H9 (cell line): ENCODE measurements around the gene DPH1. TPM values are rescaled to one million over a fixed set of nuclear protein-coding genes. Genes with fewer than 3 reads are reported as not detected.
A peak's percentile ranks its signal among the peaks of the same experiment; 100 is the strongest.

Source experiments
- DNase-seq: peaks from one replicate; pipeline ENCODE4 v3.0.0-alpha.2; 2017
- H2AFZ ChIP-seq: one replicate; pipeline ENCODE4 v1.6.1; 2013; ENCODE audit warnings: mild to moderate bottlenecking, low read length, control low read depth, moderate library complexity
- H2AK5ac ChIP-seq: 2 replicates; pipeline ENCODE4 v1.6.1; 2013; ENCODE audit warnings: low read length, control low read depth, mixed read lengths; ENCODE audit not compliant: insufficient read length
- H2BK120ac ChIP-seq: one replicate; pipeline ENCODE4 v1.6.1; 2013; ENCODE audit warnings: low read depth, mild to moderate bottlenecking, low read length, control low read depth, inconsistent platforms; ENCODE audit not compliant: poor library complexity, severe bottlenecking
- H2BK12ac ChIP-seq: 2 replicates; pipeline ENCODE4 v1.6.1; 2013; ENCODE audit warnings: low read length, control low read depth, mixed read lengths, low read depth; ENCODE audit not compliant: insufficient read length
- H2BK15ac ChIP-seq: 2 replicates; pipeline ENCODE4 v1.6.1; 2013; ENCODE audit warnings: low read depth, low read length, control low read depth
- H2BK20ac ChIP-seq: one replicate; pipeline ENCODE4 v1.6.1; 2013; ENCODE audit warnings: low read depth, mild to moderate bottlenecking, low read length, control low read depth, inconsistent platforms; ENCODE audit not compliant: poor library complexity, severe bottlenecking
- H2BK5ac ChIP-seq: 2 replicates; pipeline ENCODE4 v1.6.1; 2013; ENCODE audit warnings: low read length, control low read depth, mixed read lengths; ENCODE audit not compliant: insufficient read length
- H3K14ac ChIP-seq: 2 replicates; pipeline ENCODE4 v1.6.1; 2013; ENCODE audit warnings: low read length, control low read depth; ENCODE audit not compliant: insufficient read depth
- H3K18ac ChIP-seq: 2 replicates; pipeline ENCODE4 v1.6.1; 2013; ENCODE audit warnings: low read depth, mild to moderate bottlenecking, mixed read lengths, low read length, control low read depth; ENCODE audit not compliant: insufficient read length
- H3K23ac ChIP-seq: 2 replicates; pipeline ENCODE4 v1.6.1; 2013; ENCODE audit warnings: low read length, control low read depth, mixed read lengths, low read depth; ENCODE audit not compliant: insufficient read length
- H3K23me2 ChIP-seq: 2 replicates; pipeline ENCODE4 v1.6.1; 2013; ENCODE audit warnings: low read depth, mild to moderate bottlenecking, mixed read lengths, low read length, control low read depth; ENCODE audit not compliant: insufficient read length, poor library complexity, severe bottlenecking
- H3K27ac ChIP-seq: 2 replicates; pipeline ENCODE4 v1.5.1; 2013; ENCODE audit warnings: low read length, control low read depth, mixed read lengths, low read depth; ENCODE audit not compliant: insufficient read length
- H3K27me3 ChIP-seq: 2 replicates; pipeline ENCODE4 v1.6.1; 2013; ENCODE audit warnings: low read length, control low read depth, inconsistent platforms; ENCODE audit not compliant: insufficient read depth
- H3K4ac ChIP-seq: 2 replicates; pipeline ENCODE4 v1.6.1; 2013; ENCODE audit warnings: low read depth, mild to moderate bottlenecking, control low read depth, inconsistent platforms, low read length, moderate library complexity
- H3K4me1 ChIP-seq: 2 replicates; pipeline ENCODE4 v1.6.1; 2013; ENCODE audit warnings: low read length, control low read depth, inconsistent platforms; ENCODE audit not compliant: insufficient read depth
- H3K4me2 ChIP-seq: 2 replicates; pipeline ENCODE4 v1.6.1; 2013; ENCODE audit warnings: low read length, control low read depth, mixed read lengths; ENCODE audit not compliant: insufficient read length, insufficient read depth
- H3K56ac ChIP-seq: 2 replicates; pipeline ENCODE4 v1.6.1; 2013; ENCODE audit warnings: low read depth, mild to moderate bottlenecking, mixed read lengths, low read length, control low read depth; ENCODE audit not compliant: insufficient read length
- H3K79me1 ChIP-seq: 2 replicates; pipeline ENCODE4 v1.6.1; 2013; ENCODE audit warnings: low read depth, mild to moderate bottlenecking, moderate library complexity, low read length, control low read depth, inconsistent platforms; ENCODE audit not compliant: insufficient read depth, poor library complexity, severe bottlenecking
- H3K79me2 ChIP-seq: 2 replicates; pipeline ENCODE4 v1.6.1; 2013; ENCODE audit warnings: low read length, control low read depth, inconsistent platforms; ENCODE audit not compliant: insufficient read depth
- H3K9ac ChIP-seq: 2 replicates; pipeline ENCODE4 v1.6.1; 2013; ENCODE audit warnings: low read length, control low read depth, mixed read lengths; ENCODE audit not compliant: insufficient read length; ENCODE audit errors: extremely low read depth
- H3K9me3 ChIP-seq: one replicate; pipeline ENCODE4 v1.6.1; 2013; ENCODE audit warnings: low read depth, low read length, inconsistent platforms; ENCODE audit not compliant: control insufficient read depth
- H3T11ph ChIP-seq: one replicate; pipeline ENCODE4 v1.6.1; 2013; ENCODE audit warnings: mild to moderate bottlenecking, low read length, control low read depth, inconsistent platforms
- H4K20me1 ChIP-seq: one replicate; pipeline ENCODE4 v1.6.1; 2013; ENCODE audit not compliant: control insufficient read depth, insufficient read length, insufficient read depth
- H4K5ac ChIP-seq: 2 replicates; pipeline ENCODE4 v1.6.1; 2013; ENCODE audit warnings: low read depth, mild to moderate bottlenecking, mixed read lengths, low read length, control low read depth; ENCODE audit not compliant: insufficient read length
- H4K8ac ChIP-seq: replicated peaks from 2 replicates; pipeline ENCODE4 v1.6.1; 2013; ENCODE audit warnings: low read length, control low read depth, mixed read lengths, low read depth; ENCODE audit not compliant: insufficient read length
- H4K91ac ChIP-seq: 2 replicates; pipeline ENCODE4 v1.6.1; 2013; ENCODE audit warnings: low read depth, mild to moderate bottlenecking, moderate library complexity, mixed read lengths, low read length, control low read depth; ENCODE audit not compliant: insufficient read length
- H3K27ac Mint-ChIP-seq, 3 experiments: 2 replicates in 2 of 3; 3 replicates in 1 of 3; pipeline ENCODE4 v1.8.0; 2020 to 2021; ENCODE audit warnings: mixed read lengths in 3 of 3, mild to moderate bottlenecking in 1 of 3, moderate library complexity in 1 of 3
- H3K27me3 Mint-ChIP-seq: 2 replicates; pipeline ENCODE4 v1.8.0; 2021; ENCODE audit warnings: low read depth, mild to moderate bottlenecking, moderate library complexity, mixed read lengths
- H3K36me3 Mint-ChIP-seq, 3 experiments: 2 replicates in 2 of 3; 3 replicates in 1 of 3; pipeline ENCODE4 v1.8.0; 2020 to 2021; ENCODE audit warnings: low read depth in 3 of 3, mixed read lengths in 3 of 3; ENCODE audit not compliant: insufficient read depth in 1 of 3
- H3K4me1 Mint-ChIP-seq, 2 experiments: 2 replicates each; pipeline ENCODE4 v1.8.0; 2020; ENCODE audit warnings: mixed read lengths in 2 of 2
- H3K4me3 Mint-ChIP-seq, 2 experiments: 2 replicates in 1 of 2; 3 replicates in 1 of 2; pipeline ENCODE4 v1.8.0; 2020 to 2021; ENCODE audit warnings: mild to moderate bottlenecking in 2 of 2, mixed read lengths in 2 of 2, moderate library complexity in 1 of 2
- H3K9me3 Mint-ChIP-seq, 2 experiments: 2 replicates in 1 of 2; 3 replicates in 1 of 2; pipeline ENCODE4 v1.8.0; 2020; ENCODE audit warnings: mild to moderate bottlenecking in 2 of 2, mixed read lengths in 2 of 2, moderate library complexity in 1 of 2
- CTCF ChIP-seq: fragments of 200-600 bp; sonication (generic); conservative IDR thresholded peaks from 3 replicates; pipeline ENCODE4 v1.8.0; 2021; ENCODE audit warnings: antibody characterized with exemption, mild to moderate bottlenecking
- WGBS: extraction: QIAGEN DNeasy Blood & Tissue Kit; methylation state at CpG from one replicate; pipeline ENCODE4 v1.1.7; 2013; ENCODE audit warnings: missing lambda C conversion rate, low lambda C conversion rate, mixed read lengths; ENCODE audit not compliant: insufficient read length; ENCODE audit errors: extremely low coverage; 5-methylcytosine and 5-hydroxymethylcytosine counted together
- total RNA-seq: library from RNA; stranded (reverse); gene quantifications from 2 replicates; pipeline ENCODE4 v1.2.1, GENCODE V29; 2021

The DPH1 gene
- total RNA-seq, 1 experiment from 2014 or later: 27.5 TPM

DNA sequence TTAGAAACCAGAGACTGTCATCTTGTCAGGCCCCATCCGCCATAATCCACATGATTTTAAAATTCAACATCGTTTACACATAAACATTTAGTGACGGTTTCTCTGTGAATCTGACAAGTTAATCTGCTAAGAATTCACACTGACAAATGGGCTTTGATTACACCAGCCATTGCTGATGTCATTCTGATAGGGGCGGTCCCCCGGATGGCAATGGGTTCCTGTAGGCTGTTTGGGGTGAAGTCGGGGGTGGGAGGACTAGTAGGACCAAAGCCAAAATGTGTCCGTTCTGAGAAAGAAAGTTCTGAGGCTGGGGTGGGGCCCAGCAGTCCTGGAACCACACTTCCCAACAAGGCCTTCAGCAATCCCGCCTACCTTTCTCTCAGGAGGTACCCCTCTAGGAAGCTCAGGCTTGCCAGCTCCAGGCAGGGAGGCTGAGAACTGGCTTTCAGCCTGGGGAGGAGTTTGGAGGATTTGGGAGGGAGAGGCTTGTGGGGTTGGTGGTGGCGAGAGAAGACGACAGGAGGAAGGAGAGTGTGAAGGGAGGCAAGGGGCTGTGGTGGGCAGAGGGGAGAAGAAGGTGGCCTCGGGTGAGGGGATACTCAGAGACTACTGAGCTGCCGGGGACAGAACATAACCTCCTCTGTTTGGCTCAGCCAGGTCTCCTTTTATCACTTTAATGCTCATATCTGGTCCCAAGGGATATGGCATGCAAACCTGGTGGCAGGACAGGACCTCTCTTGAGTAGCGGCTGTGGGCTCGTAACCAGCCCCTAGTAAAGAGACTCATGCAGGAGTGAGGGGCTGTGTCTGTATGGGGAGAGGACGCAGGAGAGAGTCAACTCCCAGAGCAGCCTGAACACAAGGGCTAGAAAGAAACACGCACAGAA is 33.6 kb downstream of the DPH1 start:
- Mint-ChIP-seq H3K4me3 (no peak overlapping the region), H3K9me3 (no peaks in the 10 kb centered on the region), H3K27ac (peak overlapping the region in 1 of 3 experiments; percentile 14; a peak in 1 of 7 replicates), H3K27me3 (peaks cover 23% of the 10 kb centered on the region), H3K36me3 (peaks cover under 1 to 41% (median 23%) of the 10 kb centered on the region in 3 experiments), H3K4me1 (peaks cover 38 to 55% of the 10 kb centered on the region in 2 experiments)
- H2BK5ac ChIP-seq: no peak overlapping the region
- no peak overlapping the region for H3K14ac ChIP-seq
- H4K20me1 ChIP-seq: peaks cover 2% of the 10 kb centered on the region
- no peak overlapping the region for H3K56ac ChIP-seq
- TF ChIP-seq CTCF: no peak
- peaks cover 5% of the 10 kb centered on the region; the same call in 1 of the 2 replicates for H3K4me1 ChIP-seq
- H2BK15ac ChIP-seq: no peak overlapping the region
- no peak overlapping the region for H3T11ph ChIP-seq
- no CpG with 5 or more reads among the region's 16 CpGs for WGBS
- no peak overlapping the region for H2BK20ac ChIP-seq
- no peak overlapping the region for H2AK5ac ChIP-seq
- no peak overlapping the region for H3K18ac ChIP-seq
- no peaks in the 10 kb centered on the region for H3K9me3 ChIP-seq
- H3K79me2 ChIP-seq: no peaks in the 10 kb centered on the region
- no peak overlapping the region for H3K4ac ChIP-seq
- no peak overlapping the region for H4K91ac ChIP-seq
- no peaks in the 10 kb centered on the region for H3K79me1 ChIP-seq
- no peak overlapping the region for H4K5ac ChIP-seq
- no peak overlapping the region for H3K9ac ChIP-seq
- no peak overlapping the region for H2AFZ ChIP-seq
- H3K23ac ChIP-seq: no peak overlapping the region
- peaks cover 3% of the 10 kb centered on the region; the same call in 1 of the 2 replicates for H3K27me3 ChIP-seq
- no peak for DNase-seq
- H2BK120ac ChIP-seq: no peak overlapping the region
- H3K4me2 ChIP-seq: no peak overlapping the region
- H3K27ac ChIP-seq: no peak overlapping the region
- H4K8ac ChIP-seq: no peak overlapping the region
- H2BK12ac ChIP-seq: no peak overlapping the region
- peaks cover 3% of the 10 kb centered on the region for H3K23me2 ChIP-seq
